Activated naive CD4-positive, alpha-beta T cell treated with anti-CD3 and anti-CD28 coated beads, Interleukin-2, amount 50 U/mL, for 16 hours (primary cell): ENCODE measurements around the gene SEPTIN2.
"Not testable (repeated sequence)": the region's sequence is repeated elsewhere in the genome, so short reads cannot be mapped to it uniquely, and the experiment has no call there.

ENCODE experiments used
- DNase-seq: peaks from one replicate; pipeline ENCODE4 v3.0.0-alpha.2; 2020

SEPTIN2 gene

DNA sequence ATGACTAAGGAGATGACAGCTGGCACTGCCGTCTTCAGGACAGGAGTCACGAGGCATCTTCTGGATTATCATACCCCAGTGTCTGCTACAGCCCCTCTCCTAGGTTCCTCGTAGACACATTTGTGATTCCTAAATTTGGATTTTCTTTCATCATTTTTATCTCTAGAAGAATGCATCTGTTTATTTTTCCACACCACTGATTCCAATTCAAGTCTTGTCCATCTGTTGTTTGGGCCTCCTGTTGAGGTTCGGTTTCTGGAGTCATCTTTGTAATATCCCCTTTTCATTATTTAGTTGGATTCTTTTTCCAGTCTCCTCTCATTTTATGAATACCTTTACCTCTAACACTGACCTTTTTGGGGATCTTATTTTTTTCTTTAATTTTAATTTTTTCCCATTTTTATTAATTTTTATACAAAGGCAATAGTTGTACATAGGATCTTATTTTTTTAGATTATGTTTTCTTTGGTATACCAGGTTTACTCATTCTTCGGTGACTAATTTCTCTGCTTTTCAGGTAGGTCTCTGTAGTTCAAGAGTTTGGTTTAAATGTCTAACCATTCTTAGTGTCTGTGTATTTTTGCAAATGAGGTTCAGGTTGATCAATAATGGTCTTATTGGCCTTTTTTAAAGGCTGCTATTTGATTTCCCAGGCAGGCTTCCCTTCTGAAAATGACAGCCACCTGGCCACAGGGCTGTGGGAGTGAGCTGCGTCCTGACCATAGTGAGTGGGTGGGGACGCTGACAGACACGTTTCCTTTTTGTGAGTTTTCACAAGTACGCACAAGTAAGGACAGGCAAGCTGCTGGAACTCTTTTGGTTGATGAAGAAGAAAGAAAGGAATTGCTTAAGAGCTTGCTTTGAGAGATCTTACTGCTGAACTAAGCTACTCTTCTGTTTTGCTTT is 74.8 kb downstream of the SEPTIN2 start:
- no peak for DNase-seq

- DNase-seq = no peak
Observed at GRCh38 chr2:241391892-241392665, 76.4 kb downstream of the SEPTIN2 start.

- not testable (repeated sequence) for DNase-seq
Observed at GRCh38 chr2:241392753-241393152, 77.0 kb downstream of the SEPTIN2 start.

- no peak for DNase-seq
Observed at GRCh38 chr2:241393524-241394196, 77.9 kb downstream of the SEPTIN2 start.

DNA sequence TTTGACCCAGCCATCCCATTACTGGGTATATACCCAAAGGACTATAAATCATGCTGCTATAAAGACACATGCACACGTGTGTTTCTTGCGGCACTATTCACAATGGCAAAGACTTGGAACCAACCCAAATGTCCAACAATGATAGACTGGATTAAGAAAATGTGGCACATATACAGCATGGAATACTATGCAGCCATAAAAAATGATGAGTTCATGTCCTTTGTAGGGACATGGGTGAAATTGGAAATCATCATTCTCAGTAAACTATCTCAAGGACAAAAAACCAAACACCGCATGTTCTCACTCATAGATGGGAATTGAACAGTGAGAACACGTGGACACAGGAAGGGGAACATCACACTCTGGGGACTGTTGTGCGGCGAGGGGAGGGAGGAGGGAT is 81.1 kb downstream of the SEPTIN2 start:
- DNase-seq = not testable (repeated sequence)

DNA sequence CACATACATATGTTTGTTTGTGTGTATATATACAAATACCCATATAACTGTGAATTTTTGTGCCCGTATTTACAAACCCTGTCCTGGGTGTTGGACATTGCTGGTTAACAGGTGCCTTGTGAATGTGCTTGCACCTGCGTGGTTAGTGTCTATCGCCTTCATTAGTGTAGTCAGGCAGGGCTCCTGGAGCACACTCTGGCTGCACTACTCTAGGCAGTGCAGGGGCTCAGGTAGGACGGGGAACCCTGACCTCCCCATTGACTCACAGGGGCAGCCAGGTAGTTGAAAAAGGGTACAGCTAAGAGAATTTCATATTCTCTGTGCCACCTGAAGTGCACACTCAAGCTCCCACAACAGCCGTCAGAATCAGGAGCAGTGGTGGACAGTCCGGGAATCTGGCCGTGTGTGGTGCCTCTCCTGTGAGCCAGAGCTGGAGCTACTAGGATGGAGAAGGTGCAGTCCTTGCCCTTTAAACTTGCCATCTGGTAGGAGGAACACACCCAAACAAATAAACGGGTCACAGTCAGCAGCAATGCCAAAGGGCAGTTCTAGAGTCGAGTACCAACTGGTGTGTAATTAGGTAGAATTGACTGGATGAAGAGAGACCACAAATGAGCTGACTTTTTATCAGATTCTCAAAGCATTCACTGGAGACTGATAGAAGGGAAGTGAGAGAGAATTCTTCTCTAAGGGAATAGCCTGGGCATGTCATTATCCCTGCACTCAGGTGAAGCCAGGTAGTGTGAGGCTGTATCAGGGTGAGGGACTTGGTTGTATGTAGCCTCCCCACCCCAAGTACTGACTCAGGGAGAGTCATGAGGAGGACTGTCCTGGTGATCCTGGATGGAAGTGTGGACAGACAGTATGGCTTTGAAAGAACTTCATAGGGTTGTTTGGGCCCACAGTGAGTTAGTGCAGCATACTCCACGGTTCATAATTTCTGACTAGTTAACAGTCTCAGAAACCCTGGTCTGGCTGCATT is 84.5 kb downstream of the SEPTIN2 start:
- DNase-seq = no peak
